ENCODE data around the gene NOS1AP.

DNA sequence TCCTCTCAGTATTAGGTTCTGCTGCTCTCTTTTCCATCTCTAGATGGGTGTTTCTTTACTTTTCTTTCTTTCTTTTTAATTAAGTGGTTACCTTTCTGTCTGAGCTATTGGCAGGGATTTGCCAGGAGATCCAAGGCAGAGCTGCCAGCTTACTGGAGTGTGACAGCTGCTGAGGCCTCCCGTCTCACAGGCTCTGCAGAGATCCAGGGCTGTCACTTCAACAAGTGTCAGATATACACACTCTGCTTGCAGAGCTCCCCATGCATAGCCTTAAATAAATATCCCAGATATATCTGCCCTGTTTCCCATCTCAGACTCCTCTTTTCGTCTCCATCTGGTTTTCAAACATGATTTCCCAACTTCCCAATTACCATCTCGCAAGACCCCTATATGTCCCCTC, 124.3 kb downstream of the NOS1AP start:
- TF ChIP-seq, protein P1, sequence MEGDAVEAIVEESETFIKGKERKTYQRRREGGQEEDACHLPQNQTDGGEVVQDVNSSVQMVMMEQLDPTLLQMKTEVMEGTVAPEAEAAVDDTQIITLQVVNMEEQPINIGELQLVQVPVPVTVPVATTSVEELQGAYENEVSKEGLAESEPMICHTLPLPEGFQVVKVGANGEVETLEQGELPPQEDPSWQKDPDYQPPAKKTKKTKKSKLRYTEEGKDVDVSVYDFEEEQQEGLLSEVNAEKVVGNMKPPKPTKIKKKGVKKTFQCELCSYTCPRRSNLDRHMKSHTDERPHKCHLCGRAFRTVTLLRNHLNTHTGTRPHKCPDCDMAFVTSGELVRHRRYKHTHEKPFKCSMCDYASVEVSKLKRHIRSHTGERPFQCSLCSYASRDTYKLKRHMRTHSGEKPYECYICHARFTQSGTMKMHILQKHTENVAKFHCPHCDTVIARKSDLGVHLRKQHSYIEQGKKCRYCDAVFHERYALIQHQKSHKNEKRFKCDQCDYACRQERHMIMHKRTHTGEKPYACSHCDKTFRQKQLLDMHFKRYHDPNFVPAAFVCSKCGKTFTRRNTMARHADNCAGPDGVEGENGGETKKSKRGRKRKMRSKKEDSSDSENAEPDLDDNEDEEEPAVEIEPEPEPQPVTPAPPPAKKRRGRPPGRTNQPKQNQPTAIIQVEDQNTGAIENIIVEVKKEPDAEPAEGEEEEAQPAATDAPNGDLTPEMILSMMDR (IDR thresholded peaks at IDR 0.05), result no peak
- no peak for TF ChIP-seq ZNF263 (CRISPR knock-in tag; IDR thresholded peaks at IDR 0.05; ENCODE audit: low read depth)
- TF ChIP-seq, protein P2, sequence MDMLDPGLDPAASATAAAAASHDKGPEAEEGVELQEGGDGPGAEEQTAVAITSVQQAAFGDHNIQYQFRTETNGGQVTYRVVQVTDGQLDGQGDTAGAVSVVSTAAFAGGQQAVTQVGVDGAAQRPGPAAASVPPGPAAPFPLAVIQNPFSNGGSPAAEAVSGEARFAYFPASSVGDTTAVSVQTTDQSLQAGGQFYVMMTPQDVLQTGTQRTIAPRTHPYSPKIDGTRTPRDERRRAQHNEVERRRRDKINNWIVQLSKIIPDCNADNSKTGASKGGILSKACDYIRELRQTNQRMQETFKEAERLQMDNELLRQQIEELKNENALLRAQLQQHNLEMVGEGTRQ (CRISPR knock-in tag; IDR thresholded peaks at IDR 0.05), result no peak
- no peak for TF ChIP-seq SP1 (CRISPR knock-in tag; conservative IDR thresholded peaks at IDR 0.05)
- TF ChIP-seq, protein P3, sequence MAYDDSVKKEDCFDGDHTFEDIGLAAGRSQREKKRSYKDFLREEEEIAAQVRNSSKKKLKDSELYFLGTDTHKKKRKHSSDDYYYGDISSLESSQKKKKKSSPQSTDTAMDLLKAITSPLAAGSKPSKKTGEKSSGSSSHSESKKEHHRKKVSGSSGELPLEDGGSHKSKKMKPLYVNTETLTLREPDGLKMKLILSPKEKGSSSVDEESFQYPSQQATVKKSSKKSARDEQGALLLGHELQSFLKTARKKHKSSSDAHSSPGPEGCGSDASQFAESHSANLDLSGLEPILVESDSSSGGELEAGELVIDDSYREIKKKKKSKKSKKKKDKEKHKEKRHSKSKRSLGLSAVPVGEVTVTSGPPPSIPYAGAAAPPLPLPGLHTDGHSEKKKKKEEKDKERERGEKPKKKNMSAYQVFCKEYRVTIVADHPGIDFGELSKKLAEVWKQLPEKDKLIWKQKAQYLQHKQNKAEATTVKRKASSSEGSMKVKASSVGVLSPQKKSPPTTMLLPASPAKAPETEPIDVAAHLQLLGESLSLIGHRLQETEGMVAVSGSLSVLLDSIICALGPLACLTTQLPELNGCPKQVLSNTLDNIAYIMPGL (CRISPR knock-in tag; IDR thresholded peaks at IDR 0.05), result no peak
- TF ChIP-seq, protein P4, sequence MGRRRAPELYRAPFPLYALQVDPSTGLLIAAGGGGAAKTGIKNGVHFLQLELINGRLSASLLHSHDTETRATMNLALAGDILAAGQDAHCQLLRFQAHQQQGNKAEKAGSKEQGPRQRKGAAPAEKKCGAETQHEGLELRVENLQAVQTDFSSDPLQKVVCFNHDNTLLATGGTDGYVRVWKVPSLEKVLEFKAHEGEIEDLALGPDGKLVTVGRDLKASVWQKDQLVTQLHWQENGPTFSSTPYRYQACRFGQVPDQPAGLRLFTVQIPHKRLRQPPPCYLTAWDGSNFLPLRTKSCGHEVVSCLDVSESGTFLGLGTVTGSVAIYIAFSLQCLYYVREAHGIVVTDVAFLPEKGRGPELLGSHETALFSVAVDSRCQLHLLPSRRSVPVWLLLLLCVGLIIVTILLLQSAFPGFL (CRISPR knock-in tag; IDR thresholded peaks at IDR 0.05; ENCODE audit: borderline replicate concordance), result no peak
- TF ChIP-seq TEAD1 (CRISPR knock-in tag; IDR thresholded peaks at IDR 0.05), result no peak

Measured in WTC11 (cell line).